GM21723 (cell line): ENCODE measurements around the gene PITPNM3.
"Not testable (repeated sequence)": the region's sequence is repeated elsewhere in the genome, so short reads cannot be mapped to it uniquely, and the experiment has no call there.

Experiments
- ATAC-seq: cut with Tn5 transposase; IDR thresholded peaks from one replicate; pipeline ENCODE4 v1.9.1; 2021; ENCODE audit warnings: mild to moderate bottlenecking, moderate library complexity; ENCODE audit not compliant: unreplicated experiment

Gene PITPNM3

DNA sequence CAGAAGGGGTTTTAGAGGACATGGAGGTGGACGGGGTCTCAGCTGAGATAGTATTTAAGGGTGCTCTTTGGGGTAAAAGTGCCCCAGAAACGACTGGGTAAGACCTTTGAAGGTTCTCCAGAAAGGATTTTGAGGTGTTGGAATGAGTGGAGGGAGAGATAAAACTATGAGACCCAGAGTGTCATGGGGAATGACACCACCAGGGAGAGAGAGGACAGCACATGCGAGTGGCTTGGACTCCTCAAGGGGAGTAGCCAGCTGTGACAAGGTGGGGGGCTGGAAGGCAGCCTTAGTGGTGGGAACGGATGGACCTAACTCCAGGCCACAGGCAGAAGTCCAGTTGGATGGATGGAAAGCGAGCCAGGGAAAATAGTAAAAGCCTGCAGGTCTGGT, 19.2 kb upstream of the PITPNM3 start:
- ATAC-seq, result no peak

DNA sequence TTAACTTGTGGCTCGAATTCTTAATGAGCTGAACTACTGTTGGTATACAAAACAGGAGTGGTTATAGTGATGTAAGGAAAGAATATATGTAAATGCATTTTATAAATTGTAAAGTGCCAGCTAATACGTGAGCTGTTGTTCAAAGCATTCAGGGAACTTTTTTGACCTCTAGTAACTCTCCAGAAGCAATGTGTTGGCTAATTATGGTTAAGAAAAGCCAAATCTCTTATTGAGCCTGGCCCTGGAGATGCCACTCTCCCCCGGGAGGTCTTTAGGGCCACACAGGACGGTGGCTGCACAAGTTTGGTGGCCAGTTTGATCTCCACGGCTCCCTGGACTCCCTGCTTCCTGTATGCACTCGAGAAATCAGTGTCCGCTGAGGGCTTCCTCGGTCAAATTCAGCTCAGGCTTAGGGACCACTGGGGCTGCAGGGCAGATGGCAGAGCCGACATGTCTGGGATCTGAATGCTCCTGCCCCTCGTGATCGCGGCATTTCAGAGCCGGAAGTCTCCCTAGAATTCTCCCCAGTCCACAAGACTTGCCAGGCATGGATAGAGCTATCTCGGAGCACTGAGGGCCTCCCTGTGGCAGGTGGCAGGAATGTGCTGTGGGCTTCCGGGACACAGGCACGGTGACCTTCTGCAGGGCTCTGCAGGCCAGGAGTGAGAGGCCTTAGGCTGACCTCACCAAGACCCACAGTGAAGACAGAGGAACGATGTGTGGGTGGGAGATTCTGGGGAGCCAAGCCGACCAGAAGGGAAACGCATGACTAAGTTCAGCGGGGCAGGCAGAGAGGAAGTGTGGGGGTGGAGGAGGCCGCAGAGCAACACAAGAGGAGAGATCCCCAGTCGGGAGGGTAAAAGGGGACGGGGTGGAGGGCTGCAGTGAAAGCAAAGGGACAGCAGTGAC, 18.6 kb upstream of the PITPNM3 start:
- ATAC-seq, result no peak

DNA sequence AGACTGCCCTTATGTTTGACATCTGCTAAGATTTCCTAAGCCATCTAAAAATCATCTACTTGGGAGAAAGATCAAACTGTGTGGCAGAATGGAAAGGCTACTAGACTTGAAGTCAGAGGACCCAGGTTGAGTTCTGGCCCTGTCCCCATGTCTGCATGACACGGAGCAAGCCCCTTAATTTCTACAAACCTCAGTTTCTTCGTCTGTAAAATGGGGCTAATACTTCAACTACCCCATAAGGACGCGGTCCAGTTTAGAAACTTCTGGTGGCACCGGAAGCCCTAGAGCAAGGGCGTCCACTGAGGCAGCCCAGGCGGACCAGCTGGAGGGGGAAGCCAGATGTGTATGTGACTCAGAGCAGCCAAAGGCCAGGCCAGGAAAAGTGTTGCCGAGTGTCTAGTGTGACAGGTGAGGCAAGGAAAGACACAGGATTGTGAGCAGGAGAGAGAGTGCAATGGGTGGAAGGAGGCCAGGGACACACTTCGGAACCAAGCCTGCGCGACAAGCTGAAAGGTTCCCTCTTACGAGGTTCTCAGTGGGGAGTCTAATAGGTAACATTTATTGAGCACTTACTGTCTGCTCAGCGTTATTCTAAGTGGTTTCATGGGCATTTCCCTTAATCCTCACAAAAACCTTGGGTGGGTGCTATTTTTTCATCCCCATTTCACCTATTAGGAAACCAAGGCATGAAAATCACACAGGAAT, 17.8 kb upstream of the PITPNM3 start:
- ATAC-seq, result no peak

DNA sequence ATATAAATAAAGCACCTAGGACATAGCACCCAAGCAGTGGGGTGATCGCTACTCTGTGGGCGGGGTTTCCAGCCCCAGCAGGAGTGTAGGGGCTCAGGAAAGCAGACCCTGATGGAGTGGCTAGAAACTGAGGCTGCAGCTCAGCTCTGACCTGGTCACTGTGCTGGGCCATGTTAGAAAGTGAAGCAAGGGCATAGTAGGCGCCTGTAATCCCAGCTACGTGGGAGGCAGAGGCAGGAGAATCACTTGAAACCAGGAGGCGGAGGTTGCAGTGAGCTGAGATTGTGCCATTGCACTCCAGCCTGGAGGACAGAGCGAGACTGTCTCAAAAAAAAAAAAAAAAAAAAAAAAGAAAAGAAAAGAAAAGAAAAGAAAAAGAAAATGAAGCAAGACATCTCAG, 17.1 kb upstream of the PITPNM3 start:
- not testable (repeated sequence) for ATAC-seq

DNA sequence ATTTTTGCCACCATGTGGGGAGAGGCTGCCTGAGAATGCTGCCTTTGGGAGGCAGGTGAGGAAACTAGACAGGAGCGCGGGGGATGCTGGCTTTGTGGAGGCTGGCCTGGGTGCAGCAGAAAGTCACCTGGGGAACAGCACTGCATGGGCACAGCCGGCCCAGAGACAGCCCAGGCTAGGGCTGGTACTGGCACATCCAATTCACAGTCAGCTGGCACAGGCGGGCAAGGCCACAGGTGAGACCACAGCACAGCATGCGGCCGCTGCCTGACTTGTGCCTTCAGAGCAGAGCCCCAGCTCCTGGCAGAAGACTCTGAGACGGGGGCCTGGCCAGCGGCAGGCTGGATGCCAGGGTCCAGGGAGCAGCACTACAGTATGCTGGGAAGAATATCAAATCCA, 16.6 kb upstream of the PITPNM3 start:
- ATAC-seq, result no peak

DNA sequence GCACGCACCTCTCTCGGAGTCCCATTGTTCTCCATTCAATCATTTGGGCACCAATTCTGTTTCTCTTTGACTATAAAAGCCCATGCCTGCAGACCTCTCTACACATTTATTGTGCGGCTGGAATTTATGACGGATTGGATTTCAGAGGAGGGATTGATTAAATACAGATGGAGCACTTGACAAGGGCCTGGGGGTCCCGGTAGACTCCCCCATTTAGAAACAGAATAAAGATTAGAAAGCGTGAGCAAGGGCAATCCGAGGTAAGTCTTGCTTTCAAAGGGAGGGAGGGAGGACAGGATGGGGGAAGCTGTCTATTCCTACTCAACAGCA, 15.1 kb upstream of the PITPNM3 start:
- ATAC-seq, result no peak

DNA sequence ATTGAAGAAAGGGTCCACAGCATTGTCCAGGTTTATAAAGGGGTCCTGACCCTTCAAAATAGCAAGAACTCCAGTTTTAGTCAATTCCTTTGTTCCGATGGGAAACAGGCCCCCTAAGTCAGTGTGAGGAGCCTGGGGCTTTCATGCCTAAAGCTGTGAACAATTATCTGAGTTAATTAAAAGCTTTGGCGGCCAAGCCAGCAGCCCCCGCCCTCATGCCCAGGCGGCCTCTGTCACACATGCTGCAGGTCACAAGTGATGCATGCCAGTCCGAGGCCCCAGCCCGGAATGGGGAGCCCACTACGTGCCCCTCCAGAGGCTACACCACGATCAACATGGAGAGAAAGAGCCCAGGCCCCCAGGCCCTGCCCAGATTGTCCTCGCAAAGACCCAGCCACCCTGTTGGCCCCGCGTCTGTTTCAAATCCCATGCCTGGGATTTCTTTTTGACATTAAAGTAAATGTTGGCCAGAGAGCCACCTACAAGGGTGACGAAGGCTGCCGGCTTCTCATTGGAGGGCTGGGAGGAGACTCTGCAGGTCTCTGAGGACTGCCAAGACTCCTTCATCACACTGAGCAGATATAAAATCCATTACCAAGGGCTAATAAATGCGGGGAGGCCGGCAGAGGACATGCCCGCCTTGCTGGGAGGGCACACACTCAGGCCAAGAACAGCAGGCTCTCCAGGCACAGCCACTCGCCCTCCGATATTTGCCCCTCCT, 14.5 kb upstream of the PITPNM3 start:
- ATAC-seq, result no peak

DNA sequence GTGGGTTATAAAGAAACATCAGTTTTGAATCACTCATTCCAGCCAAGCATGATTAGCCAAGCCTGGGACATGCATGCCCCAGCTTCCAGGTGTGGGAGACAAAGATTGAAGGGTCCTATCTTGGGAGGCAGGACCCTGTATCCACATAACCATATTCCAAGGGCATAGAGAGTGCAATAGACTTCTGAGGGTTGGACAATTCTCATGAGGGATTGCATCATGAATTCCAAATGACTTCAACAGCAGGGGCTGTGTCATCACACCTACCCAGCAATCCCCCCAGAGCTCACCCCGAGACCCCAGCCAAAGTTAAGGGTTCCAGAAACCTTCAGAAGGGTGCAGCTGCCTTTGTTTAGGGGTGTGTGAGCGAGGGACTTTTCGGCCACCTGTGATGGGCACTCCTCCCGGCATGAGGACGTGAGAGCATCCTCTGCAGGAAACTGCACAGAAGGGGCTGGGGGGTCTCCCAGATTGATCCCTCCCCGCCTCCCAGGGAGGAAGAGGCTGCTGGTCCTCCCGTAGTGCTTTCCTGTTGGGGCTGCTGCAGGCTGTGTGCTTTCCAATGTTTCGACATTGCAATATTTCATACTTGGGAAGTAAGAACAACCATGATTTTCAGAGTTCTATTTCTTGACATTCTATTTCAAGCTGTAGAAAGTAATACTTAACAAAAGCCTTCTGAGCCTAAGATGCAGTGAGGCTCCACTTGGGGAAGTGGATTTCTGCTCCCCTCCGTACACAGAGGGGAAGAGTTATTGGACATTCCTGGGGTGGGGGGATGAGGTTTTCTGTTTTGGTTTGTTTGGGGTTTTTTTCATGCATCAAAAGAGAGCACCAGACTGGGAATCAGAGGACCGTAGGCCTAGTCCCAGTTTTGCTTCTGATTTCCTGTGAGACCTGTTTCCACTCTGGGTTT, 13.3 kb upstream of the PITPNM3 start:
- no peak for ATAC-seq

DNA sequence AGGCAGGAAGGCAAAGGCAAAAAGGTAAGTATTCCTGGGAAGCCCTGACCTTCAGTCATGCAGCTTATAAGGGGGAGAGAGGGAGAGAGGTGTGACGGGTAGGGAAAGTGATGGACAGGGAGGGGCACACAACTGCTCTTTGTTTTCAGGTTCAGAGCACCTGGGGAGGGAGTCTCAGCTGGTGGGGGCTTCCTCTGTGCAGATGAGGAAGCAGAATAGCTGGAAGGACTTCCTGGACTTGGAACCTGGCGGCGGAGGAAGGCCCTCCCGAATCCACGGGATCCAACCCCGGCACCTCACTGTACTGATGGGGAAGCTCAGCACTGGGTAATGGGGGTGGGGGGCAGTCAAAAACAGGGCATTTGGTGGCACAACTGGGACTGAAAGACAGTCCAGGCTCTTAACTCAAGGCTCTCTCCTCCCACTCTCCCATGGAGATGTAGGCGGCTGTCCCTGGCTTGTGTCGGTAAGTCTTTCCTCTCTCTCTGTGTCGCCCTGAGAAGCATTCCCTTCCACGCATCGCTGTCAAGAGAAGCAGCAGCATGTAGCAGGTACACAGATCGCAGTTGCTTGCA, 11.9 kb upstream of the PITPNM3 start:
- no peak for ATAC-seq

DNA sequence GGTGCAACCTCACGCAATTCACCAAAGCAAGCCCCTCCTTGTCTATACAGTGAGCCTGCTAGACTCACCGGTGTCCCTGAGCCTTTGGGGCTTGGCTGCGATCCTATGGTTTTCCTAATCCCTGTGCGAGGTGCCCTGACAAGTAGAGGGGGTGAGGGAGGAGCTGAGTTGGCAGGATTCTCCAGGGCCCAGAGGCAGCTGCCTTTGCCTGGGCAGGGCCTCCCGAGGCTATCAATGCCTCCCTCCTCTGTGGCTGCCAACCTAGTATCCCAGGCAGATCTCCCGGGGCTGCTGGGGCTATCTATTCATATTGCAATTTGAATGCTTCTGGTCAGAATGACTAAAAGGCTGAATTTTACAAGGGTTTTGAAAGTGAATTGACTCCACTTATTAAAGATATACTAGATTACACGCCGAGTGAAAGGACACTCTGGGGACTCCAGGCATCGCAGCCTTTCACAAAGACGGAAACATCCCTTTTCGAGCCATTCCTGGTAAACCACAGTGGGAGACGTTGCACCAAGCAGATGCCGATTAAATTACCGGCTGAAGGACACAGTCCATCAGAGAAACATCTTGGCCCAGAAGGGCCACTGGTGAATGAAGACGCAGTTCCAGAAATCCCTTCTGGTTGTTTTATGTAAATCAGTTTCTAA, 11.3 kb upstream of the PITPNM3 start:
- ATAC-seq, result no peak

DNA sequence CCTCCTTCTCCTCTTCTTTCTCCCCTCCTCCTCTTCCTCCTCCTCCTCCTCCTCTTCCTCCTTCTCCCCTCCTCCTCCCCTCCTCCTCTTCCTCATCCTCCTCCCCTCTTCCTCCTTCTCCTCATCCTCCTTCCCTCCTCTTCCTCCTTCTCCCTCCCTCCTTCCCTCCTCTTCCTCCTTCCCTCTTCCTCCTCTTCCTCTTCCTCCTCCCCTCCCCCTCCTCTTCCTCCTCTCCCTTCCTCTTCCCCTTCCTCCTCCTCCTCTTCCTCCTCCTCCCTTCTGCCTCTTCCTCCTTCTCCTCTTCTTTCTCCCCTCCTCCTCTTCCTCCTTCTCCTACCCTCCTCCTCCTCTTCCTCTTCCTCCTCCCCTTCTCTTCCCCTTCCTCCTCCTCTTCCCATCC, 5.1 kb upstream of the PITPNM3 start:
- ATAC-seq, result no peak

DNA sequence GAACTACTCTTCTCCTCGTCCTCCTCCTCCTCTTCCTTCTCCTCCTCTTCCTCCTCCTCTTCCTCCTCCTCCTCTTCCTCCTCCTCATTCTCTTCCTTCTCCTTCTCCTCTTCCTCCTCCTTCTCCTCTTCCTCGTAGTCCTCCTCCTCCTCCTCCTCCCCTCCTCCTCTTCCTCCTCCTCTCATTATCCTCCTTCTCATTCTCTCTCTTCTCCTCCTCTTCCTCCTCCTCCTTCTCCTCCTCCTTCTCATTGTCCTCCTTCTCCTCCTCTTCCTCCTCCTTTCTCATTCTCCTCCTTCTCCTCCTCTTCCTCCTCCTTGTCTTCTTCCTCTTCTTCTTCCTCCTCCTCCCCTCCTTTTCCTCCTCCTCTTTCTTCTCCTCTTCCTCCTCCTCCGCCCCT, 4.1 kb upstream of the PITPNM3 start:
- ATAC-seq, result no peak

DNA sequence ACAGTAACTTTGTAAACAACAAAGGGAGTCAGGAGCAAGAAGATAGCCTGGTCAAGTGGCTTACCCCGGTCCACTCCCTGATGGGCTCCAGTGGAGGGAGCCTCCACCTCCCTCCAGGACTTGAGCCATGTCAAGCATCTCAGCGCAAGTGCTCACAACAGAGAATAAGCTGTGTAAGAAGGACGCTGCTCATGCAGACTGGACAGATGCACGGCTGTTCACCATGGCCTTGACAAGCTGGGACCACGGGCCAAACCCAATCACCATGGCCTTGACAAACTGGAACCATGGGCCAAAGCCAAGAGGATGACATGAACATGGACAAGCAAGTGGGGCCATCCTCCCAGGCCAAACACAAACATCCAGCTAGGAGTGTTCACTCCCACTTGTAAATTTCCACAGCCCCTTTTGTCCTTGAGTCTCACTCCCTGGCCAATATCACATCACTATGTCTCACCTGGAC, 3.4 kb upstream of the PITPNM3 start:
- no peak for ATAC-seq

DNA sequence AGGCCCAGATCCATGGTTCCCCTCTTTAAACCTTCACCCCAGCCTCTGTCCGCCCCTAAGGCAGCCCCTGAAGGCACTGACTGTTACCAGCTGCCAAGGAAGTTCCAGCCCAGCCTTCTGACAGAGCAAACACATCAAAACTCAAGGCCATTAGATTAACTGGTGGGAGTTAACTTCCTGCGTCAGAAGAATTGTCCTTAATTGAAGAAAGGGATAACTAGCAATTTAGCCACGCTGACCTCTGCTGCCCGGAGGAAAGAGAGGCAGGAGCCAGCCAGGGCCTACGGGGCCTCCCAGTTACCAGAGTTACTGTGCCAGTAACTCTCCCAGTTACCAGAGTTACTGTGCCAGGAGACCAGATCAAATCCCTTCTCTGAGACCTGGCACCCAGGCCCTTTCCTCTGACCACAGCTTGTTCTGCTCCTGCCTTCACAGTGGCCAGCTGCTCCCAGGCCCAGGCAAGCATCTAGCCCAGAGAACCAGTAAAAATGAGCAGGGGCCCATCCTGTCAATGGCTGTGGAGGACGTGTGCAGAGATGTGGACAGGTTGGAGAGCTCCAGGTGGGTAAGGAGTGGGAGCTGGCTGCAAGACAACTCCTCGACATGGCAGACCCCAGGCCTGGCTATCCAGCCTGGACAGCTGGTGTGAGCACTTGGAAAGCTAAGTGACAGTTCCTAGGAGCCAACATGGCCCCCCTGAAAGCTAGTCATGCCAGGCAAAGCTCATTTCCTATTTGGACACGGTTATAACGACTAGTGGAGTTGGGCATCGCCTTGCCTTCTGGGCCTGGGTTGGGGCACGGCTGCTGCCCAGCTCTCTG, 2.8 kb upstream of the PITPNM3 start:
- ATAC-seq, result no peak

DNA sequence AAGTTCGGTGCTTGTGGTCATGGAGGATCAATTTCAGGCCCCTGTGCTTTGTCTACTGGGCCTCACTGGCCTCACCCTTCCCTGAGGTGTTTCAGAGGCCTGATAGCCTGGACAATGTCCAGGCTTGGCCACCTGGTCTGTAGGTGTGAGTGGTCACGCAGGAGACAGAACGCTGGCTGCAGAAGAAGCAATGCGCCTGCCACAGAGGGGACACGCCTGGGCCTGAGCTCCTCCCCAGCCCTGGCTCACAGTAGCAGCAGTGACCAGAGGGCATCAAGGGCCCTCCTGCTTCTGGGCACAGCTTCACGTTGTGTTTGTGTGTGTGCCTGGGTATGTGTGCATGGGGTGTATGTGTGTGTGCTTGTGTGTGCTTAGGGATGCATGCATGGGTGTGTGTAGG, 1.9 kb upstream of the PITPNM3 start:
- no peak for ATAC-seq

DNA sequence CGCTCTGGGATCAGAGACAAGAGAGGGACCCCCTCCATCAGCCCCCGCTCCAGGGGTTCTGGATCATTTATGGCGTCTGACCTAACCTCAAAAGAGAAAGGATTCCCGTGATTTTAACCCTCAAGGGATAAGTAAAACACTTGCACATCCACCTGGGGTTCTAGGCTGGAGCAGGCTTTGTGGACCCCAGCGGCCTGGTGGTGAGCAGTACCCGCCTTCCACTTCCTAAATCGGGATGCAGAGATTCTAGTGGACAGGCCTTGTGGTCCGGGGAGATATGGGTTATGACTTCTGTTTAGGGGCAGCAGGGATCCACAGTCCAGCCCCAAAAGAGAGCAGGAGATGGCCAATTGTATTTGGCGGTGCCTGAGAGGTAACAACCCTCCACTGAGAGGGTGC, 684 bp upstream of the PITPNM3 start:
- ATAC-seq, result no peak

DNA sequence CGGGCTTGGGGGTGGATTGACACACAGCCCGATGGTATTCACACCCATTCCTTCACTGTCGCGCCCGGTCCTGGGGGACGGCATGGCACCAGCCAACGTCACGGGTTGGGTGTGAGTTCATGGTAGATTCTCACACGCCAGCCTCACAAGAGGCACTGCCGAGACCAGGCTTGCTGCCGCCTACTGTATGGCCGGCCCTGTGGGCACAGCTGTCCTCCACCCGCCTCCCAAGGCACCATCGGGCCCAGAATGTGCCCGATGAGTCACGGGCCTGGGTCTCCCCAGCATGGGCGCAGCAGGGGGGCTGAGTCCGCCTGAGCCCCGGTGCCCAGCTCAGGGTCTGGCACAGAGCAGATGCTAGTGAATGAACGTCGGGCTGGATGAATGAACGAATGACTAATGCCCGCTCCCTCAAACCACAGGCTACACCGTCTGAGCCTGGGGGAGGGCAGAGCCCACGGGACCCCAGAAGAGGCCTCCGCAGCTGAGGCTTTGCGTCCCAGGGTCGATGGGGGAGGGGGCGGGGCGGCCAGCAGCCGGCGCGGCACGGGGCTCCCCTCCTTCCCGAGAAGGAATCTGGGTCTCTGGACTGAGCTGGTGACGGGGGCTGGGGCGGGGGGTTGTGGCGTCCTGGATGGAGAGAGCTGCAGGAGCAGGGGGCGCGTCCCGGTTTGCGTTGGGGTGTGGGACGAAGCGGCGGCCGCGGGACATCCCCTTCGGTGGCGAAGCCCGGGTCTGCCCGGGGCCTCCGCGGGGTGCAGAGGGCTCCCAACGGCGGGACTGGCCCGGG, 829 bp downstream of the PITPNM3 start:
- ATAC-seq, result no peak

DNA sequence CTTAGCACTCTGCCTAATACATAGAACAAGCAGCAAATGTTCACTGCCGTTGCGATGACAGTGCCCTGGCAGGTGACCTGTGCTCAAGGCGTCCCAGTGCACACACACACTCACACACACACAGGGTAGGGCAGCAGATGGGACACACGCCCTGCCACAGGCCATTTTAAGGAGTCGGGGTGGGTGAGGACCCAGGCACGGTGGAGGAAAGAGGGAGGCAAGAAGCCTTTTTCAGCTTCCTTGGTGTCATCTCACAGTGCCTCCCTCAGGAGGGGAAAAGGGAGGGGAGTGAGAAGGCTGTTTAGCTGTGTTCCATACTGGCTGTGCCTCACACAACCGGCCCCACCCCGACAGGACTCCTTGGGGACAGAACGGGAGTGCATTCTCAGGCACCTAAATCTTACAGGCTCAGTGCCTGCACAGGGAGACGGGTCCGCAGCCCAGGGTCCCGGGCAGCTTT, 1.5 kb downstream of the PITPNM3 start:
- ATAC-seq, result no peak
